ENCODE measurements around the gene AFF4.
"Not testable (repeated sequence)": the region's sequence is repeated elsewhere in the genome, so short reads cannot be mapped to it uniquely, and the experiment has no call there.

Gene AFF4

DNA sequence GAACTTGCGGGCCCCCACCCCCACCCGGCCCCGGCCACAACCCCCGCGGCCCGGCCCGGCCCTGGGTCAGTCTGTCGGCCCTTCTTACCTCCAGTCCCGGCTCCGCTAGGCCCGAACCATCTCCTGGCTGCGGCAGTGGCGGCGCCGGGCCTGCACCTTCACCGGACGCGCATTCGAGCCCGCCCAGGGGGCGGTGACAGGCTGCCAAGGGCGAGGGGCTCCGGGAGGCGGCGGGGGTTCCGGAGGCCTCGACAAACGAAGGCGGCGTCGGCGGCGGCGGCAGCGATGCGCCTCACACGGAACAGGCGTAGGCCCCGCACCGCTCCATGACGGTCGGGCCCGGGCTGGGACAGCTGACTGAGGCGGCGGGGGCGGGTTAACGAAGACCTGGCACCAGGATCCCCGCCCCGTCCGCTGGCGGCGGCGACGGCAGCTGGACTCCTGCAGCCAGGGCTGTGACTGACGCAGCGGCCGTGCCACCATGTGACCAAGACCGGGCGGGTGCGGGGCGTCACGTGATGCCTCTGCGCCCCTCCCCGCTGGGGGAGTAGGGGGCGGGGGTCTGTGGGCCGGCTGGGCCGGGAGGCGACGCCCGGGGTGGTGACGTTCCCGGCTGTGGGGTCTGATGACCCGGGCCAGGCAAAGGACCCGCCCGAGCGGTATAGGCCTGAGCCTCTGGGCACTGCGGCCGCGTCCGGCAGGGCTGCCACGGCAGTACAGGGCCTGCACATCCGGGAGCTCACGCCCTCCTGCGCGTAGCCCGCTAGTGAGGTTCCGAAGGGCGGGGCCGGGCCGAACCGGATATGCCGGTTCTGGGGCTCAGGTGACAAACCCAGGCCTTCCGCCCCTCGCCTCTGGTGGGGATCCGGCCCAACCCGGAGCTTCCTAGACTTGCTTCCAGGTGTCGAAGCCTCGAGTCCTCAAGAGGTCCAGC, at the start of gene AFF4:
Gene AFF4, minus strand, starts transcription at position 464 of the 934 bp plus-strand sequence. CDS start 26,445 bp downstream, outside the sequence.
- DNase-seq (ENCODE audit: low spot score) = peak; percentile 91

GRCh38 chr5:133008455-133008854, 45.0 kb upstream of the AFF4 start:
- DNase-seq (ENCODE audit: low spot score) = not testable (repeated sequence)

- DNase-seq (ENCODE audit: low spot score) = no peak
Observed at GRCh38 chr5:133006653-133007052, 43.2 kb upstream of the AFF4 start.

GRCh38 chr5:132999246-132999645, 35.8 kb upstream of the AFF4 start:
- no peak for DNase-seq (ENCODE audit: low spot score)

- no peak for DNase-seq (ENCODE audit: low spot score)
Observed at GRCh38 chr5:132998556-132998955, 35.1 kb upstream of the AFF4 start.

- DNase-seq (ENCODE audit: low spot score) = no peak
Observed at GRCh38 chr5:132996307-132996706, 32.9 kb upstream of the AFF4 start.

GRCh38 chr5:132987531-132988408, 24.3 kb upstream of the AFF4 start:
- DNase-seq (ENCODE audit: low spot score) = no peak

DNA sequence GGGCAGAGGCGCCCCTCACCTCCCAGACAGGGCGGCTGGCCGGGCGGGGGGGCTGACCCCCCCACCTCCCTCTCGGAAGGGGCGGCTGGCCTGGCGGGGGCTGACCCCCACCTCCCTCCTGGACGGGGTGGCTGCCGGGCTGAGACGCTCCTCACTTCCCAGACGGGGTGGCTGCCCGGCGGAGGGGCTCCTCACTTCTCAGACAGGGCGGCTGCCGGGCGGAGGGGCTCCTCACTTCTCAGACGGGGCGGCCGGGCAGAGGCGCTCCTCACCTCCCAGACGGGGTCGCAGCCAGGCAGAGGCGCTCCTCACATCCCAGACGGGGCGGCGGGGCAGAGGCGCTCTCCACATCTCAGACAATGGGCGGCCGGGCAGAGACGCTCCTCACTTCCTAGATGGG, 19.5 kb upstream of the AFF4 start:
- not testable (repeated sequence) for DNase-seq (ENCODE audit: low spot score)

- DNase-seq (ENCODE audit: low spot score) = no peak
Observed at GRCh38 chr5:132981288-132981687, 17.9 kb upstream of the AFF4 start.

DNA sequence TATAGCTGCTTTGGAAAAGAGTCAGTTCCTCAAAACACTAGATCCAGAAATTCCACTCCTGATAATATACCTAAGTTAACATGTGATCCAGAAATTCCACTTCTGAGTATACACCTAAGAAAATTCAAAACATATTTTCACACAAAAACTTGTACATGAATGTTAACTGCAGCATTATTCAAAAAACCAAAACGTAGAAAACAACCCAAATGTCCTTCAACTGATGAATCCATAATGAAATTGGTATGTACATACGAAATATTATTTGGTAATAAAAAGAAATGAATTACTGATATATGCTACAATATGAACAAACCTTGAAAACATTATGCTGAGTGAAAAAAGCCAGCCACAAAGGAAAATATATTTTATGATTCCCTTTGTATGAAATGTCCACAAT, 16.5 kb upstream of the AFF4 start:
- no peak for DNase-seq (ENCODE audit: low spot score)

GRCh38 chr5:132979367-132979940, 16.0 kb upstream of the AFF4 start:
- no peak for DNase-seq (ENCODE audit: low spot score)

- DNase-seq (ENCODE audit: low spot score) = no peak
Observed at GRCh38 chr5:132976852-132977251, 13.4 kb upstream of the AFF4 start.

DNA sequence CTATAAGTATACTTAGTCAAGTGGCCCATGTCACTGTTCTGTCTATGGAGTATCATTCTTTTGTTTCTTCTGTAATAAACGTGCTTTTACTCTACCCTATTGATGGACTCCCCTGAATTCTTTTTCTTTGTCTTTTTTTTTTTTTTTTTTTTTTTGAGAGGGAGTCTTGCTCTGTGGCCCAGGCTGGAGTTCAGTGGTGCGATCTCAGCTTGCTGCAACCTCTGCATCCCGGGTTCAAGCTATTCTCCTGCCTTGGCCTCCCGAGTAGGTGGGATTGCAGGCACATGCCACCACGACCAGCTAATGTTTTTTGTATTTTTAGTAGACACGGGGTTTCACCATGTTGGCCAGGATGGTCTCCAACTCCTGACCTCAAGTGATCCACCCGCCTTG, 9.0 kb upstream of the AFF4 start:
- DNase-seq (ENCODE audit: low spot score) = not testable (repeated sequence)

- no peak for DNase-seq (ENCODE audit: low spot score)
Observed at GRCh38 chr5:132971483-132972435, 8.3 kb upstream of the AFF4 start.

- DNase-seq (ENCODE audit: low spot score) = no peak
Observed at GRCh38 chr5:132965120-132965519, 1.7 kb upstream of the AFF4 start.

DNA sequence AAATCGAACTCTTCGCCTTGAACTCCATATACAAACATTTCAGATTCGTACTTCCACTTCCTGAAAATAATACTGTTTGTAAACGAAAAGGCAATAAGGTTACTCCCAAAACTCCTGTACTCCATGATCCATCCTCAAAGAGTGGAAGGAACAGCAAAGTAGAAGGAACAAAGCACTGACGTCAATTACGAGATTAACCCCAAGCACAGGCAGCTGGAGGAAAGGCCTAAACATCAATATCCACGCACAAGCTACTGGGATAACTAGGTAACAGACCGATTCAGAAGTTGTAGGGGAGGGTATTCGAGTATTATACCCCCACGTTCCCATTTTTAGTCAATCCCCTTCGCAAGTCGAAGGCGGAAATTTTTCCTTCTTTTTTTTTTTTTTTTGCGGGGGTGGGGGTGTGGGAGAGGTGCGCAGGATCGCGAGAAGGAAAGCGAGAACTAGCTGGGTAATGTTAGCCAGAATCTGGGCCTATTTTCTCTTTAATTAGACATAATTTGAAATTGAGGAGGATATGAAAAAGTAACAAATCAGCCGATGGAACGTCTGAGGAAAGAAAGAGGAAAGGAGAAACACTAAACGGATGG, 909 bp downstream of the AFF4 start:
- DNase-seq (ENCODE audit: low spot score) = peak; percentile 52

DNA sequence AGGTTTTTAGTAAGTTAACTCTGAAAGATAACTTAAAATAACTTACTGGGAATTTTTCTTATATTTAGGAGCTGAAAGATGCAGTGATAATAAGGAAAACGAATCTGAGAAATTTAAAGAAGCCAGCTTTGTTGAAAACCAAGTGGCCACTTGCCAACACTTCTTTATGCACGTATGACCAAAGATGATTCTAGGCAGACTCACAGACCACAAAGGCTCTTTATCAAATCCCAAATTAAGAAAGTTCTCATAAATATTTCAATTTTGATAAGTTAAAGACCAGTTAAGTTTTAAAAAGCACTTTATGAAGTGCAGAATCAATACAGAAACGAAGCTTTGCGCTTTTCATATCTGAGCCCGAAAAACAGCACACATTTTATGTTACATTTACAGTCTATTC, 1.5 kb downstream of the AFF4 start:
- peak; percentile 36 for DNase-seq (ENCODE audit: low spot score)

- DNase-seq (ENCODE audit: low spot score) = not testable (repeated sequence)
Observed at GRCh38 chr5:132961123-132961815, 2.2 kb downstream of the AFF4 start.

- not testable (repeated sequence) for DNase-seq (ENCODE audit: low spot score)
Observed at GRCh38 chr5:132956166-132956799, 7.2 kb downstream of the AFF4 start.

DNA sequence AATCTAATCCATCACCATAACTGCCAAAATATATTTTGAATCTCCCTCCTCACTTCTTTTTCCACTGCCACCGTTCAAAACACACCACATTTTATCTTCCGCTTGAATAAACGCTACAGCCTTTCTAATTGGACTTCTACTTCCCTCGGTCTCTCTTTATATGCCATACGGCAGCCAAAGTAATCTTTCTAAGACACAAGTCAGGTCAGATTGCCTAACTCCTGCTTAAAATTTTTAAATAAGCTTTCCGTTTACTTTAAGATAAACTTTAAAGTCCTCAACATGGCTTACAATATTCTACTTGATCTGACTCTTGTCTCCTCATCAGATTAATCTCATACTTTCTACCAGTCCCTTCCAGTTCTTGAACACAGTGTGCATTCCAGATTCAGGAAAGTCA, 9.7 kb downstream of the AFF4 start:
- no peak for DNase-seq (ENCODE audit: low spot score)
